ENCODE results near the gene HAND2.

- TF ChIP-seq, protein P1, sequence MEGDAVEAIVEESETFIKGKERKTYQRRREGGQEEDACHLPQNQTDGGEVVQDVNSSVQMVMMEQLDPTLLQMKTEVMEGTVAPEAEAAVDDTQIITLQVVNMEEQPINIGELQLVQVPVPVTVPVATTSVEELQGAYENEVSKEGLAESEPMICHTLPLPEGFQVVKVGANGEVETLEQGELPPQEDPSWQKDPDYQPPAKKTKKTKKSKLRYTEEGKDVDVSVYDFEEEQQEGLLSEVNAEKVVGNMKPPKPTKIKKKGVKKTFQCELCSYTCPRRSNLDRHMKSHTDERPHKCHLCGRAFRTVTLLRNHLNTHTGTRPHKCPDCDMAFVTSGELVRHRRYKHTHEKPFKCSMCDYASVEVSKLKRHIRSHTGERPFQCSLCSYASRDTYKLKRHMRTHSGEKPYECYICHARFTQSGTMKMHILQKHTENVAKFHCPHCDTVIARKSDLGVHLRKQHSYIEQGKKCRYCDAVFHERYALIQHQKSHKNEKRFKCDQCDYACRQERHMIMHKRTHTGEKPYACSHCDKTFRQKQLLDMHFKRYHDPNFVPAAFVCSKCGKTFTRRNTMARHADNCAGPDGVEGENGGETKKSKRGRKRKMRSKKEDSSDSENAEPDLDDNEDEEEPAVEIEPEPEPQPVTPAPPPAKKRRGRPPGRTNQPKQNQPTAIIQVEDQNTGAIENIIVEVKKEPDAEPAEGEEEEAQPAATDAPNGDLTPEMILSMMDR (IDR thresholded peaks at IDR 0.05): no peak
- TF ChIP-seq POLR2A (IDR thresholded peaks at IDR 0.05): no peak
Measured at GRCh38 chr4:173575482-173576152, 45.6 kb upstream of the HAND2 start.
